ENCODE data around the gene CXCL12. TPM values are rescaled to one million over a fixed set of nuclear protein-coding genes. Genes with fewer than 3 reads are reported as not detected.

The CXCL12 gene
- total and polyA plus RNA-seq, 2 of the 13 experiments (the other 11 are each of a cell fraction or from before 2014, with no cell fraction given) = not detected

DNA sequence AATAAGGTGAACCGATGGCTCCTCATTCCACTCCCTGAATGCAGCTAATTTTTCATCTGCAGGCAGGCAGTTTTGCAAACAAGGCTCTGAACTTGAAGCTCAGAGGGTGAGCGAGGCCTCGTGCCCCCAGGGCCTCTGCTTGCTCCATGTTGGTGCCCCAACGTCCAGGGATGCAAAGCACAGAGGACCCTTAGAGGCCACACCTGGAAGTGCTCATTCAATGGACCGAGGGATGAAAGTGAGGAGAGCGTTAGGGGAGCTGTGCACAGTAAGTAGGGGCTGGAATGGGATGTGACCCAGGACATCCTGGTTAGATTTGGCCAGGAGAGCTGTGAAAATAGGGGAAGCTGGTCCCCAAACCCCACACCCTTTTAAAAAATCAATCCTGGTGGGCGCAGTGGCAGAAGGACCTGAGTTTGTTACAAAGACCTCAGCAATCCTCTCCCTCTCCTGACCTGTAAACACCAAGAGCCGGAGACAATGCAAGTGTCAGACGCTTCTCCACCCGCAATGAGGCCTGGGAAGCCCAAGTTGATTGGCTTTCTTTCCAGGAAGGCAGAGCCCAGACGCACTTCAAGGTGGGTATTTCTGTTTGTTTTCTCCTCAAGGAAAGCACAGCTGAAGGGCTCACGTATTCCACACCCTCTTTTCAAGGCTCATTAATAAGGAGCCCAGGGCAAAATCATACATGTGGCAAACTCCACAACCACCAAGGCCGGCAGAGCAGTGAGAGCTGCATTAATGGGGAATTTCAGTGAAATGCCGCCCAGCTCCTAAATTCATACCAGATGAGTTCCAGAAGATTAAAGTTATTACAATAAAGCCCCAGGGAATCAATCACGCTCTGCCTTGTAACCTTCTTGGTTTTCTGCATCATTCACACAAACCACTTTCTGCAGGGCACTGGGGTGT is 14.1 kb upstream of the CXCL12 start (continued):
- TF ChIP-seq, protein P1, sequence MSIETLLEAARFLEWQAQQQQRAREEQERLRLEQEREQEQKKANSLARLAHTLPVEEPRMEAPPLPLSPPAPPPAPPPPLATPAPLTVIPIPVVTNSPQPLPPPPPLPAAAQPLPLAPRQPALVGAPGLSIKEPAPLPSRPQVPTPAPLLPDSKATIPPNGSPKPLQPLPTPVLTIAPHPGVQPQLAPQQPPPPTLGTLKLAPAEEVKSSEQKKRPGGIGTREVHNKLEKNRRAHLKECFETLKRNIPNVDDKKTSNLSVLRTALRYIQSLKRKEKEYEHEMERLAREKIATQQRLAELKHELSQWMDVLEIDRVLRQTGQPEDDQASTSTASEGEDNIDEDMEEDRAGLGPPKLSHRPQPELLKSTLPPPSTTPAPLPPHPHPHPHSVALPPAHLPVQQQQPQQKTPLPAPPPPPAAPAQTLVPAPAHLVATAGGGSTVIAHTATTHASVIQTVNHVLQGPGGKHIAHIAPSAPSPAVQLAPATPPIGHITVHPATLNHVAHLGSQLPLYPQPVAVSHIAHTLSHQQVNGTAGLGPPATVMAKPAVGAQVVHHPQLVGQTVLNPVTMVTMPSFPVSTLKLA (IDR thresholded peaks at IDR 0.05) = no peak
- TF ChIP-seq GTF3A (CRISPR knock-in tag; conservative IDR thresholded peaks at IDR 0.05) = no peak
- TF ChIP-seq KAT2B (IDR thresholded peaks at IDR 0.05; ENCODE audit: borderline replicate concordance, low read depth, low read length) = no peak
- no peak for TF ChIP-seq PCBP1 (IDR thresholded peaks at IDR 0.05; ENCODE audit: borderline replicate concordance, low read depth, low read length)

- peaks cover 6 to 15% of the 10 kb centered on the region in 2 experiments; a peak in 4 of 5 replicates for H3K27me3 ChIP-seq (ENCODE audit: control insufficient read depth in 1 of 2, insufficient read depth in 2 of 2, low read length in 2 of 2)
- H3K9me3 ChIP-seq (ENCODE audit: low read length) = no peaks in the 10 kb centered on the region
- ChIA-PET POLR2A (no interaction called here), CTCF (ENCODE audit: low intra/inter-chr PET ratio, low total read pairs) (no interaction called here)
- 0 out of 2 replicates have a peak, but pooled peaks cover 2% of the 10 kb centered on the region for H3K4me1 ChIP-seq (ENCODE audit: insufficient read depth, low read length)
- WGBS (ENCODE audit: low lambda C conversion rate) = 26% methylated on average over 6 of the region's 7 CpGs
- no peak for FAIRE-seq
- H3K27ac ChIP-seq (ENCODE audit: extremely low read length, insufficient read depth, low read length) = no peak overlapping the region
- in situ Hi-C loops (cut with HindIII; ENCODE audit: extremely low pct_ligation_motif_present, low pct_unique_long_range_greater_than_20kb) (no loop called here), intact Hi-C loops (cut with micrococcal nuclease; ENCODE audit: unreplicated experiment) (no loop called here)
- H3K9ac ChIP-seq (ENCODE audit: insufficient read depth, low read depth, low read length) = no peak overlapping the region
- no peak for DNase-seq (ENCODE audit: low spot score)
- no peak overlapping the region for H3K4me3 ChIP-seq (replicated peaks in 1 of 3; ENCODE audit: insufficient read depth in 1 of 3, low read depth in 2 of 3, low read length in 3 of 3)
- TF ChIP-seq, protein P2, sequence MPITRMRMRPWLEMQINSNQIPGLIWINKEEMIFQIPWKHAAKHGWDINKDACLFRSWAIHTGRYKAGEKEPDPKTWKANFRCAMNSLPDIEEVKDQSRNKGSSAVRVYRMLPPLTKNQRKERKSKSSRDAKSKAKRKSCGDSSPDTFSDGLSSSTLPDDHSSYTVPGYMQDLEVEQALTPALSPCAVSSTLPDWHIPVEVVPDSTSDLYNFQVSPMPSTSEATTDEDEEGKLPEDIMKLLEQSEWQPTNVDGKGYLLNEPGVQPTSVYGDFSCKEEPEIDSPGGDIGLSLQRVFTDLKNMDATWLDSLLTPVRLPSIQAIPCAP (CRISPR knock-in tag; IDR thresholded peaks at IDR 0.05; ENCODE audit: low read depth) = no peak
- TF ChIP-seq, protein P3, sequence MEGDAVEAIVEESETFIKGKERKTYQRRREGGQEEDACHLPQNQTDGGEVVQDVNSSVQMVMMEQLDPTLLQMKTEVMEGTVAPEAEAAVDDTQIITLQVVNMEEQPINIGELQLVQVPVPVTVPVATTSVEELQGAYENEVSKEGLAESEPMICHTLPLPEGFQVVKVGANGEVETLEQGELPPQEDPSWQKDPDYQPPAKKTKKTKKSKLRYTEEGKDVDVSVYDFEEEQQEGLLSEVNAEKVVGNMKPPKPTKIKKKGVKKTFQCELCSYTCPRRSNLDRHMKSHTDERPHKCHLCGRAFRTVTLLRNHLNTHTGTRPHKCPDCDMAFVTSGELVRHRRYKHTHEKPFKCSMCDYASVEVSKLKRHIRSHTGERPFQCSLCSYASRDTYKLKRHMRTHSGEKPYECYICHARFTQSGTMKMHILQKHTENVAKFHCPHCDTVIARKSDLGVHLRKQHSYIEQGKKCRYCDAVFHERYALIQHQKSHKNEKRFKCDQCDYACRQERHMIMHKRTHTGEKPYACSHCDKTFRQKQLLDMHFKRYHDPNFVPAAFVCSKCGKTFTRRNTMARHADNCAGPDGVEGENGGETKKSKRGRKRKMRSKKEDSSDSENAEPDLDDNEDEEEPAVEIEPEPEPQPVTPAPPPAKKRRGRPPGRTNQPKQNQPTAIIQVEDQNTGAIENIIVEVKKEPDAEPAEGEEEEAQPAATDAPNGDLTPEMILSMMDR (CRISPR knock-in tag; IDR thresholded peaks at IDR 0.05) = peak; percentile 7; the same call in 1 of the 2 replicates
- H3K79me2 ChIP-seq (ENCODE audit: insufficient read depth, low read length) = no peaks in the 10 kb centered on the region
- H3K4me2 ChIP-seq (ENCODE audit: low read depth, low read length) = no peak overlapping the region
- no peak overlapping the region for H2AFZ ChIP-seq (ENCODE audit: low read length)
- no peaks in the 10 kb centered on the region for H3K36me3 ChIP-seq (replicated peaks in 1 of 2; ENCODE audit: control insufficient read depth in 1 of 2, insufficient read depth in 2 of 2, low read length in 2 of 2)
- no peak for ATAC-seq
- no TSS peak for BruUV-seq (replicated peaks)
- H4K20me1 ChIP-seq (ENCODE audit: insufficient read depth, low read length) = no peaks in the 10 kb centered on the region
Measured at GRCh38 chr10:44398271-44398670, 13.4 kb upstream of the CXCL12 start.

Measured in HepG2 (cell line).